Measurements from ENCODE around the gene SEMA5B.

Gene SEMA5B

GRCh38 chr3:122972141-122972540, 55.4 kb downstream of the SEMA5B start:
- no peak for DNase-seq

DNA sequence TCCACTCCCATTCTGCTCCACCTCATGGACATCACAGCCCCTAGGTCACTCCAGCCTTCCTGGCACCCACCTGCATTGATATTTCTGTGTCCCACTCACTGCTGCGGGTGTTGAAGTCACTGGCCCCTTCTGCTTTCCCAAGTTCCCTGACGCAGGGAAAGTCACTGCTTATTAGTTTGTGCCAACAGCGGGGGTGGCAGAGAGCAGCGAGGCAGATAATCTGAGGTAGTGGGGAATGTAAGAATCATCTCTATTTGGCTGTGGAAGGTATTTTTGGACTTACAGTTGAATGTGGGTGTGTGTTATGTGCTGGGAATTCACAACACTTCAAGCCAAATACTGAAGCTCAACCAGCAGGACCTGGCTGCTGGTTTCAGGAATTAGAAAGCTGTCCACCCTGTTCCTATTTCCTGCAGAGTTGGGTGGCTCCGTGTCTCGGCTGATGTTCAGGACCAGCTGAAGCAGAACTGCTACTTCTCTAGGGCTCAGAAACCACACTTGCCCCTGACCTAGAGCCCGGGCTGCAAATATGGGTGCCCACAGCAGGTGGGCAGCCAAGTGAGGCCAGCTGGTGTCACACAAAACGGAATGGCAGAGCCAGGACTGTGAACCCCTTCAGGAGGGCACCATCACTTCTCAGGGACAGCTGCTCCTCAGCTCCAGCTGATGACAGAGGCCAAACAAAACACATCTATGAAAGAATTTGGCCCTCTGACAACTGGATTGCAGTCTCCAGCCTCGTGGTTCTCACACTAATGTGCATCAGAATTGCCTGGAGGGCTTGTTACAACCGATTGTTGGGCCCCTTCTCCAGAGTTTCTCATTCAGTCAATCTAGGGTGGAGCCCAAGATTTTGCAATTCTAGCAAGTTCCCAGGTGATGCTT, 57.7 kb downstream of the SEMA5B start:
- no peak for DNase-seq

- DNase-seq = no peak
Observed at GRCh38 chr3:122967765-122968164, 59.8 kb downstream of the SEMA5B start.

GRCh38 chr3:122967356-122967755, 60.2 kb downstream of the SEMA5B start:
- peak; percentile 4 for DNase-seq

DNA sequence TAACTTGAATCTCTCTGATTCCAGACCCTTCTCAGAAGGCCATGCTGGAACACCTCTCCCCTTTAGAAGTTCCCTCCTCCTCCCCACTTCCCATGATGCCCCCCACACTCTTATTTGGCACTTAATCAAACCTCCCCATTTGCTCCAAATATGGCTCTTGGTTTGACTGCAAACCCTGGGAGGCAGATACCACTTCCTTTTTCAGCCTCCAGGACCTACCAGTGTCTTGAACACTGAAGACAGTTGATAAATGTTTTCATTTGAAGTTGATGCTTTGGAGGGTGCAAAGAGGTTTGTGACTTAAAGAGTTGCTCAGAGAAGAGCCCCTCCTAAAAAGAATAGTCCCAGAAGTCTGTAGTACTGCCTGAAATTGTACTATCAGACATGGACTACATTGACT, 61.5 kb downstream of the SEMA5B start:
- DNase-seq = no peak

GRCh38 chr3:122964811-122965210, 62.8 kb downstream of the SEMA5B start:
- DNase-seq = no peak

- no peak for DNase-seq
Observed at GRCh38 chr3:122962149-122962548, 65.4 kb downstream of the SEMA5B start.

DNA sequence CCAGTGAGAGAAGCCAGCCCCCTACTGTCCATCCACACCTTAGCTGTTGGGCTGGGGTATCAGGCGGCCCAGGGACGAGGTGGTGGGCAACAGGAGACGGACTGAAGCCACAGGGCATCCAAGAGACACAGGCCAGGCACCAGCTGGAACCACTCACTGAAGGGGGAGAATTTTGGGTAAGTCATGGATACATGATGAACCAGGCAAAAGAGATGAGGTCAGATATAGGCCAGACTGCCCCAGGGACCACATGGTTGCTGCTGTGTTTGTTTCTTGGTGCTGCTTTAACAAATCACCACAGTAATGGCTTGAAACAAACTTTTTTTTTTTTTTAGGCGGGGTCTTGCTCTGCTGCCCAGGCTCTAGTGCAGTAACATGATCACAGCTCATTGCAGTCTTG, 66.4 kb downstream of the SEMA5B start:
- DNase-seq = peak; percentile 4

DNA sequence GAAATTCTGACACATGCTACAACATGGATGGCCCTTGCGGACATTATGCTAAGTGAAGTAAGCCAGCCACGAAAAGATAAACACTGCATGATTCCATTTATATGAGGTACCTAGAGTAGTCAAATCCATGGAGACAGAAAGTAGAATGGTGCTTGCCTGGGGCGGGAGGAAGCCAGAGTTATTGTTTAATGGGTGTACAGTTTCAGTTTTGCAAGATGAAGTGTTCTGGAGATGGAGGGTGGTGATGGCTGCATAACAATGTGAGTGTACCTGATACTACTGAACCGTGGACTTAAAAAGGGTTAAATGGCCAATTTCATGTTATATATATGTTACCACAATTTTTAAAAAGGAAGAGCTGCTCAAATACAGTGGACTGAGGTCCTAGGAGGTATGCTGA, 66.9 kb downstream of the SEMA5B start:
- DNase-seq = no peak

GRCh38 chr3:122959339-122959738, 68.2 kb downstream of the SEMA5B start:
- no peak for DNase-seq

GRCh38 chr3:122957707-122958689, 69.6 kb downstream of the SEMA5B start:
- no peak for DNase-seq

DNA sequence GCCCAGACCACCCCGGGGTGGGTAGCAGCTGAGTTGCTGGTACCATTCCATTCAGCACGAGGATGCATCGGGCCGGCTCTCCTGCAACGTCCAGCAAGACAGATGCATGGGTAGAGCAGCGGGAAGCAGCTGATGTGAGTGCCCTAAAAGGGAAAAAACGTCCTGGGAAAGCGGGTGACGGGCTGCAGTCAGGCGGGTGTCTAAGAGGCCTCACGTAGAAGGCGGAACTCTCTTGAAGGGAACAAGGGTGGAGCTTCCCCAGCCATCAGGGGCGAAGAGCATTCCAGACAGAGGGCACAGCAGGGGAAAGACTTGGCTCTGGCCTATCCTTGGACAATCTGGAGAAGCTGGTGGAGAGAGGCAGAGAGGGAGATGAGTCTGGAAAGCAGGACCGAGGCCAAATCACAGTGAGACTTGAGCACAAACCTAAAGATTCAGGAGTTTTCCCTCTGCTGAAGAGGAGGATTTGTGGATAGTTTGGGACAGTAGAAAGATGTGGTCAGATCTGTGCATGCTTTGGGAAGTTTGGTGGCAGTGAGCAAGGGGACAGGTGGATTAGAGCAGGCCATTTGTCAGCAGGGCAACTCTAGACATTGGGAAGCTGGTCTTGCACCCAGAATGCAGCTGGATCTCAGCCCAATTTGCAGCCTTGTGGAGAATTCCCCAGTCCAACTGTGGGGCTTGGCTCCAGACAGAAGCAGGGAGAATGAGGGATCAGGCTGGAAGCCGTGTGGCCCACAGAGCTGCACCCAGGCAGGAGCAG, 70.7 kb downstream of the SEMA5B start:
- DNase-seq = no peak

GRCh38 chr3:122955916-122956692, 71.5 kb downstream of the SEMA5B start:
- no peak for DNase-seq

DNA sequence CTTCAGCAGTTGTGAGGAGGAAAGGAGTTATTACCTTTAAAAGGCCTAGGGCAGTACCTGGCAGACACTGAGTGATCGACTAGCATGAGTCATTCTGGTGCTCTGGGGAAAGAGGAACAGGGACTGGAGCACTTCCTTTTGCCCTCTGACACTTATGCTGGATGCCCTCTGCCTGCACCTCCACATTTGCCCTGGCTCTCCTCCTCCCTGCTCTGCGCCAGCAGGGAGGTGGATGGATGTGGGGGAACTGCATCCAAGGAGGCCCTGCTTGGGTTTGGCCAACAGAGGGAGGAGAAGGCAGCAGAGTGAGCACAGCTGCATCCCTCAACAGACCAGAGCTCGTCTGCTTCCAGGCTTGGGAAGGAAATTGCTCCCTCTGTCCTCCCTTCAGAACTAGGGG, 75.0 kb downstream of the SEMA5B start:
- peak; percentile 33 for DNase-seq

DNA sequence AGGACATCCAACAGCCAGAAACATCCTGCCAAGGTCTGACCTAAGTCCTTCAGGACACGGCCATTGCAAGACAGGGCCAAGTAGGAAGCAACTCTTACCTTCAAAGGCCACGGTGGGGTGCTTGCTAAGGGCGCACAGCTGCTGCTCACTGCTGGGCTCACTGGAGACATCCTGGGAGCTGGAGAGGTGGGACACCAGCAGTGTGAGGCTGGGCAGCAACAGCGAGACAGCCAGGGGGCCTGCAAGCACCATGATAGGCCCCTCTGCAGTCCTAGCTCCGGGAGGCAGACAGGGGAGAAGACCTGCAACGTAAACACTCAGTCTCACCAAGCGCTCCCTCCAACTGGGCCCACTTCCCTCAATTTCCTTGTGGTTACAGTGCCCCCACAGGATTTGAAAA, 79.2 kb downstream of the SEMA5B start:
- DNase-seq = no peak

DNA sequence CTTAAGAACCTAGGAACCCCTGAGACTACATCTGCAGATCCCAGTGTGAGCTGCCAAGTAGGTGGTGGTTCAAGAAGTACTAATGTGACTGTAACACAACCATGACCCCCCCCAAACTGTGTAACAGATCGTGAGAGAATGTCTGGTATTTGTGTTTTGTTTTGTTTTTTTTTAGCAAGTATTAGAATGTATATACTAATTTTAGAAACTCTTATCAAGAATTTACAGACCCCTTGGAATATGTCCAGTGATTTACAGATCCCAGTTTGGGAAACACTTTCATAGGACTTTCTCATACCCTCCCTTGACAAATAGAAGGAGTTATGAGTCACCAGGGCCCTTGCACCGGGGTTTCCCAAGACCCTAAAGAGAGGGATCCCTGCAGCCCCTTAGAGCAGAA, 79.8 kb downstream of the SEMA5B start:
- no peak for DNase-seq

GRCh38 chr3:122947196-122947595, 80.4 kb downstream of the SEMA5B start:
- no peak for DNase-seq

DNA sequence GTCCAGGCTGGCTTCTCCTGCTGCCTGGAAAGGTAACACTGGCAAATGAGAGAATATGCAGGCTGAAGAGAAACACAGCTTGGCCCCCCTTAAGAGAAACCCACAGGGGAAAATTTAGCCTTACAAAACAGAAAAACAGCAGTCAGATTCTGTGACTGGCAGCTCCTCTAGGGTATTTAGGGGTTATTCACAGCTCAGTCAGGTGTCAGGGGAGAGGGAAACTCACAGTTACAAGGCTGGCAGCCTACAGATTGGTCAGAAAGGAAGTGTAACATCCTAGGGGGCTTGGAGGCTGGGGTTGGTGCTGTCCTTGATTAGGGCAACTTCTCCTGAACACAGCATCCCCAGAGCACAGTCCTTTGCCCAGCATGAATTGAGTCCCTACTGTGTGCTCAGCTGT, 81.4 kb downstream of the SEMA5B start:
- no peak for DNase-seq

- no peak for DNase-seq
Observed at GRCh38 chr3:122945230-122945629, 82.3 kb downstream of the SEMA5B start.

GRCh38 chr3:122944671-122945161, 82.8 kb downstream of the SEMA5B start:
- no peak for DNase-seq

DNA sequence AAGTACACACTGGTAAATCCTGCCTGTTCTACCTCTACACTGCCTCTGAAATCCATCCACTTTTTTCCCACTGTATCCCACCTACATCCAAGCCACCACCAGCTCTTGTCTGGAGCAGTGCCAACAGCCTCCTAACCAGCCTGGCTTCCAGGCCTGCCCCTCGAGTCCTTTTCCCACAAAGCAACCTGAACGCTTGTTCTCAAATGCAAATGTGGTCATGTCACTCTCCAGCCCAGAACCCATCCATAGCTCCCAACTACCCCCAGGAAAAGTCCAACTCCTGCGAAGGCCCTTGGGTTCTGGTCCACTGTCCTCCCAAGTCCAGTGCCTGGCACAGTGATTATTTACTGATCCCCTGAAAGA, 83.8 kb downstream of the SEMA5B start:
- no peak for DNase-seq
